Measurements from ENCODE around the gene PSIP1.

PSIP1 gene

DNA sequence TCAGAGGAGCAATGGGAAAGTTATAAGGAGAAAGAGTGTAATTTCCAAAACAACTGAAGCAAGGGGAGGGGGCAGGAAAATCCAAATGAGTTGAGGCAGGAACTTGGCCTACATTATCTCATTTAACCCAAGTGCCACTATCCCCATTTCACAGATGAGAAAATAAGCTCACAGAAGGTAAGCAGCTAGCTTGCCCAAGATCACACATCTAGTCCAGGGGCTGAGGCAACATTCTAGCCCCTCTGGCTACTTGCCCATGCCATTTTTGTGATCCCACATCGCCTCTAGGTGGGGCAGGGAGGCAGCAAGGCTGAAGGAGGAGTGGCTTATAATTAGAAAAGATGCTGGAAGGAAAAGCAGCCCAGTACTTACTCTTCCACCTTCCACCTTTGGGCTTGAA is 2.6 kb upstream of the PSIP1 start:
- TF ChIP-seq GLIS3 (CRISPR knock-in tag; IDR thresholded peaks at IDR 0.05) (no peak), ESRRG (CRISPR knock-in tag; IDR thresholded peaks at IDR 0.05) (no peak)
- ATAC-seq = no peak

DNA sequence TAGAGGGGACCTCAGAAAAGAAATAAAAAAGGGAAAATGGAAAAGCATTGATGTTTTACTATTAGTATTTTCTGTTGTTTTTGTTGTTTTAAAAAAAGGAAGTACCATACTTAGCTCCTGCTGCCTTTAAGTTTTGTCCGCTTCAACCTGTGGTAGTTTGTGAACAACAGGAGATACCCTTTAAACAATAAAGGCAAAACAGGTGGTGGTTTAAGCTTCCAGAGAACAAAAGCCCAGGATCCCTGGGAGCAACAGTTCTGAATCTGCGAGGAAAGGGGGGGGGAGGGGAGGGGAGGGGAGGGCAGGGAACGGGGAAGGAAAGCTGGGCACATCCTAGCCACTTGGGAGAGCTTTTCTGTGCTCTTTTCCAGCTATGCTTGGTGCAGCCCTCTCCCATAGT is 2.1 kb upstream of the PSIP1 start:
- ATAC-seq = no peak
- TF ChIP-seq CSDC2 (CRISPR knock-in tag; IDR thresholded peaks at IDR 0.05) (no peak), GLIS3 (CRISPR knock-in tag; IDR thresholded peaks at IDR 0.05) (no peak)

DNA sequence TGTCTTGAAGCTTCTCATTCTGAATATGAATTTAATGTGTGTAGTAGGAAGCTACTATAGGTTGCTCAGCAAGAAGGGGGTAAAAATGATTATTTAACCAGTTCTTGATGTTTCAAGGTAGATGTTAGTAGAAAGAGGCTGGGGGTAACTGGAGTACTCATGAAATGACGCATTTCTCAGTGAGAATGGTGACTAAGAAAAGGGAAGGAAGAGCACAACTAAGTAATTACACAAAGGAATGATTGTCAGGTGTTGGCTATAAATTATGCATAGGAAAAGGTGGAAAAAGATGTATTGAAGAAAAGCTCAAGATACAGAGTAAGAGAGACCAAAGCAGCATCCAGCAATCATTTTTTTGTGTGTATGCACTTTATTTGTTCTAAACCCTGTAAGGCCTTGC is 1.4 kb upstream of the PSIP1 start:
- TF ChIP-seq TOX (CRISPR knock-in tag; IDR thresholded peaks at IDR 0.05; ENCODE audit: borderline replicate concordance) (no peak), SNAI2 (CRISPR knock-in tag; IDR thresholded peaks at IDR 0.05) (no peak), ZFP30 (CRISPR knock-in tag; IDR thresholded peaks at IDR 0.05) (no peak), OSR1 (CRISPR knock-in tag; IDR thresholded peaks at IDR 0.05) (no peak), PPARA (CRISPR knock-in tag; IDR thresholded peaks at IDR 0.05; ENCODE audit: borderline replicate concordance) (no peak), ESRRG (CRISPR knock-in tag; IDR thresholded peaks at IDR 0.05) (no peak), ZC3H10 (CRISPR knock-in tag; IDR thresholded peaks at IDR 0.05) (no peak), RARB (CRISPR knock-in tag; IDR thresholded peaks at IDR 0.05) (no peak), ZFP3 (CRISPR knock-in tag; IDR thresholded peaks at IDR 0.05) (no peak), CSDC2 (CRISPR knock-in tag; IDR thresholded peaks at IDR 0.05) (no peak), ZNF70 (CRISPR knock-in tag; IDR thresholded peaks at IDR 0.05) (no peak), ISL1 (CRISPR knock-in tag; IDR thresholded peaks at IDR 0.05) (no peak), BACH2 (CRISPR knock-in tag; IDR thresholded peaks at IDR 0.05; ENCODE audit: borderline replicate concordance) (no peak), ZNF8 (CRISPR knock-in tag; IDR thresholded peaks at IDR 0.05) (no peak), ZNF565 (CRISPR knock-in tag; conservative IDR thresholded peaks at IDR 0.05; ENCODE audit: low read depth) (no peak)
- TF ChIP-seq, protein P1, sequence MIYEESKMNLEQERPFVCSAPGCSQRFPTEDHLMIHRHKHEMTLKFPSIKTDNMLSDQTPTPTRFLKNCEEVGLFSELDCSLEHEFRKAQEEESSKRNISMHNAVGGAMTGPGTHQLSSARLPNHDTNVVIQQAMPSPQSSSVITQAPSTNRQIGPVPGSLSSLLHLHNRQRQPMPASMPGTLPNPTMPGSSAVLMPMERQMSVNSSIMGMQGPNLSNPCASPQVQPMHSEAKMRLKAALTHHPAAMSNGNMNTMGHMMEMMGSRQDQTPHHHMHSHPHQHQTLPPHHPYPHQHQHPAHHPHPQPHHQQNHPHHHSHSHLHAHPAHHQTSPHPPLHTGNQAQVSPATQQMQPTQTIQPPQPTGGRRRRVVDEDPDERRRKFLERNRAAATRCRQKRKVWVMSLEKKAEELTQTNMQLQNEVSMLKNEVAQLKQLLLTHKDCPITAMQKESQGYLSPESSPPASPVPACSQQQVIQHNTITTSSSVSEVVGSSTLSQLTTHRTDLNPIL (CRISPR knock-in tag; IDR thresholded peaks at IDR 0.05; ENCODE audit: low read depth) = no peak
- TF ChIP-seq, protein P2, sequence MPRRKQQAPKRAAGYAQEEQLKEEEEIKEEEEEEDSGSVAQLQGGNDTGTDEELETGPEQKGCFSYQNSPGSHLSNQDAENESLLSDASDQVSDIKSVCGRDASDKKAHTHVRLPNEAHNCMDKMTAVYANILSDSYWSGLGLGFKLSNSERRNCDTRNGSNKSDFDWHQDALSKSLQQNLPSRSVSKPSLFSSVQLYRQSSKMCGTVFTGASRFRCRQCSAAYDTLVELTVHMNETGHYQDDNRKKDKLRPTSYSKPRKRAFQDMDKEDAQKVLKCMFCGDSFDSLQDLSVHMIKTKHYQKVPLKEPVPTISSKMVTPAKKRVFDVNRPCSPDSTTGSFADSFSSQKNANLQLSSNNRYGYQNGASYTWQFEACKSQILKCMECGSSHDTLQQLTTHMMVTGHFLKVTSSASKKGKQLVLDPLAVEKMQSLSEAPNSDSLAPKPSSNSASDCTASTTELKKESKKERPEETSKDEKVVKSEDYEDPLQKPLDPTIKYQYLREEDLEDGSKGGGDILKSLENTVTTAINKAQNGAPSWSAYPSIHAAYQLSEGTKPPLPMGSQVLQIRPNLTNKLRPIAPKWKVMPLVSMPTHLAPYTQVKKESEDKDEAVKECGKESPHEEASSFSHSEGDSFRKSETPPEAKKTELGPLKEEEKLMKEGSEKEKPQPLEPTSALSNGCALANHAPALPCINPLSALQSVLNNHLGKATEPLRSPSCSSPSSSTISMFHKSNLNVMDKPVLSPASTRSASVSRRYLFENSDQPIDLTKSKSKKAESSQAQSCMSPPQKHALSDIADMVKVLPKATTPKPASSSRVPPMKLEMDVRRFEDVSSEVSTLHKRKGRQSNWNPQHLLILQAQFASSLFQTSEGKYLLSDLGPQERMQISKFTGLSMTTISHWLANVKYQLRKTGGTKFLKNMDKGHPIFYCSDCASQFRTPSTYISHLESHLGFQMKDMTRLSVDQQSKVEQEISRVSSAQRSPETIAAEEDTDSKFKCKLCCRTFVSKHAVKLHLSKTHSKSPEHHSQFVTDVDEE (CRISPR knock-in tag; IDR thresholded peaks at IDR 0.05) = no peak
- TF ChIP-seq, protein P3, sequence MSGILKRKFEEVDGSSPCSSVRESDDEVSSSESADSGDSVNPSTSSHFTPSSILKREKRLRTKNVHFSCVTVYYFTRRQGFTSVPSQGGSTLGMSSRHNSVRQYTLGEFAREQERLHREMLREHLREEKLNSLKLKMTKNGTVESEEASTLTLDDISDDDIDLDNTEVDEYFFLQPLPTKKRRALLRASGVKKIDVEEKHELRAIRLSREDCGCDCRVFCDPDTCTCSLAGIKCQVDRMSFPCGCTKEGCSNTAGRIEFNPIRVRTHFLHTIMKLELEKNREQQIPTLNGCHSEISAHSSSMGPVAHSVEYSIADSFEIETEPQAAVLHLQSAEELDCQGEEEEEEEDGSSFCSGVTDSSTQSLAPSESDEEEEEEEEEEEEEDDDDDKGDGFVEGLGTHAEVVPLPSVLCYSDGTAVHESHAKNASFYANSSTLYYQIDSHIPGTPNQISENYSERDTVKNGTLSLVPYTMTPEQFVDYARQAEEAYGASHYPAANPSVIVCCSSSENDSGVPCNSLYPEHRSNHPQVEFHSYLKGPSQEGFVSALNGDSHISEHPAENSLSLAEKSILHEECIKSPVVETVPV (CRISPR knock-in tag; IDR thresholded peaks at IDR 0.05) = no peak
- ATAC-seq = no peak

DNA sequence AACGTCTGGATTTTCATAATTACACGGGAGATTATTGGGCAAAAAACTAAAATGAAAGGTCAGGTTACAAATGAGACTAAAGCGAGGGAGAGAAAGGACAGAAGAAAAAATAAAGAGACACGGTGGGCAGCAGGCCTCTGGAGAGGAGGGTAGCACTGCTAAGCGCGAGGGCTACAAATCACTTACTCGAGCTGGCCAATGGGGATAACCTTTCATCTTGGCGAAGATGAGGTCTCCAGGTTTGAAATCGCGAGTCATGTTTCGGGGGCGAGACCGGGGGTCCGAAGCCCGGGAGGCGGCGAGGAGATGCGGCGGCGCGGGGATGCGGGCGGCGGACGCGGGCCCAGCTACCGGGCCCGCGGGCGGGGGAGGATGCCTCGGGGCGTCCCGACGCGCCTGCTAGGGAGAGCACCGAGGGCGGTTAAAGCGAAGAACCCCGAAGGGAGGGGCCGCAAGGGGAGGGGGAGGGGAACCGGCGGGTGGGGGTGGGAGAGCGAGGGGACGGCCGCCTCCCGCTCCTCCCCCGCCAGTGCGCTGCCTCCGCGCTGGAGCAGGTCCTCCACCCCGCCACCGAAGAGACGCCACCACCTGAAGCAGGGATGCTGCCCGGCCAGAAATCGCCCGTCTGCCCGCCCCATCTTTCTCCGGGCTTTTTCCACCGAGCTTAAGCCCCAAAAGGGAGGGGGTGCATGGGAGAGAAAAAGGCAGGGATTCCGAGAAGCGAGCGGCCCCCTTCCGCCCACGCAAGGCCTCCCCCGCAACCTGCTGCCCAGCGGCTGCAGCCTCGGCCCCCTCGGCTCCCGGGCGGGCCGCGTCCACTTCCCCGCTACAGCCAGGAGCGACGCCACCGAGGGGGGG is 610 bp downstream of the PSIP1 start:
- TF ChIP-seq RARB (CRISPR knock-in tag; IDR thresholded peaks at IDR 0.05) (no peak), ZC3H10 (CRISPR knock-in tag; IDR thresholded peaks at IDR 0.05) (no peak), SNAI2 (CRISPR knock-in tag; IDR thresholded peaks at IDR 0.05) (no peak), ZFP30 (CRISPR knock-in tag; IDR thresholded peaks at IDR 0.05) (no peak), ZNF565 (CRISPR knock-in tag; conservative IDR thresholded peaks at IDR 0.05; ENCODE audit: low read depth) (no peak), ESRRG (CRISPR knock-in tag; IDR thresholded peaks at IDR 0.05) (no peak)
- TF ChIP-seq, protein P4, sequence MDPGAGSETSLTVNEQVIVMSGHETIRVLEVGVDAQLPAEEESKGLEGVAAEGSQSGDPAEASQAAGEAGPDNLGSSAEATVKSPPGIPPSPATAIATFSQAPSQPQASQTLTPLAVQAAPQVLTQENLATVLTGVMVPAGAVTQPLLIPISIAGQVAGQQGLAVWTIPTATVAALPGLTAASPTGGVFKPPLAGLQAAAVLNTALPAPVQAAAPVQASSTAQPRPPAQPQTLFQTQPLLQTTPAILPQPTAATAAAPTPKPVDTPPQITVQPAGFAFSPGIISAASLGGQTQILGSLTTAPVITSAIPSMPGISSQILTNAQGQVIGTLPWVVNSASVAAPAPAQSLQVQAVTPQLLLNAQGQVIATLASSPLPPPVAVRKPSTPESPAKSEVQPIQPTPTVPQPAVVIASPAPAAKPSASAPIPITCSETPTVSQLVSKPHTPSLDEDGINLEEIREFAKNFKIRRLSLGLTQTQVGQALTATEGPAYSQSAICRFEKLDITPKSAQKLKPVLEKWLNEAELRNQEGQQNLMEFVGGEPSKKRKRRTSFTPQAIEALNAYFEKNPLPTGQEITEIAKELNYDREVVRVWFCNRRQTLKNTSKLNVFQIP (CRISPR knock-in tag; IDR thresholded peaks at IDR 0.05; ENCODE audit: borderline replicate concordance, low read depth) = no peak
- TF ChIP-seq, protein P5, sequence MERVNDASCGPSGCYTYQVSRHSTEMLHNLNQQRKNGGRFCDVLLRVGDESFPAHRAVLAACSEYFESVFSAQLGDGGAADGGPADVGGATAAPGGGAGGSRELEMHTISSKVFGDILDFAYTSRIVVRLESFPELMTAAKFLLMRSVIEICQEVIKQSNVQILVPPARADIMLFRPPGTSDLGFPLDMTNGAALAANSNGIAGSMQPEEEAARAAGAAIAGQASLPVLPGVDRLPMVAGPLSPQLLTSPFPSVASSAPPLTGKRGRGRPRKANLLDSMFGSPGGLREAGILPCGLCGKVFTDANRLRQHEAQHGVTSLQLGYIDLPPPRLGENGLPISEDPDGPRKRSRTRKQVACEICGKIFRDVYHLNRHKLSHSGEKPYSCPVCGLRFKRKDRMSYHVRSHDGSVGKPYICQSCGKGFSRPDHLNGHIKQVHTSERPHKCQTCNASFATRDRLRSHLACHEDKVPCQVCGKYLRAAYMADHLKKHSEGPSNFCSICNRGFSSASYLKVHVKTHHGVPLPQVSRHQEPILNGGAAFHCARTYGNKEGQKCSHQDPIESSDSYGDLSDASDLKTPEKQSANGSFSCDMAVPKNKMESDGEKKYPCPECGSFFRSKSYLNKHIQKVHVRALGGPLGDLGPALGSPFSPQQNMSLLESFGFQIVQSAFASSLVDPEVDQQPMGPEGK (CRISPR knock-in tag; IDR thresholded peaks at IDR 0.05; ENCODE audit: borderline replicate concordance) = no peak
- ATAC-seq = peak; percentile 64
